Measurements from ENCODE around the gene DMC1.
"Not testable (repeated sequence)": the region's sequence is repeated elsewhere in the genome, so short reads cannot be mapped to it uniquely, and the experiment has no call there.

Gene DMC1

DNA sequence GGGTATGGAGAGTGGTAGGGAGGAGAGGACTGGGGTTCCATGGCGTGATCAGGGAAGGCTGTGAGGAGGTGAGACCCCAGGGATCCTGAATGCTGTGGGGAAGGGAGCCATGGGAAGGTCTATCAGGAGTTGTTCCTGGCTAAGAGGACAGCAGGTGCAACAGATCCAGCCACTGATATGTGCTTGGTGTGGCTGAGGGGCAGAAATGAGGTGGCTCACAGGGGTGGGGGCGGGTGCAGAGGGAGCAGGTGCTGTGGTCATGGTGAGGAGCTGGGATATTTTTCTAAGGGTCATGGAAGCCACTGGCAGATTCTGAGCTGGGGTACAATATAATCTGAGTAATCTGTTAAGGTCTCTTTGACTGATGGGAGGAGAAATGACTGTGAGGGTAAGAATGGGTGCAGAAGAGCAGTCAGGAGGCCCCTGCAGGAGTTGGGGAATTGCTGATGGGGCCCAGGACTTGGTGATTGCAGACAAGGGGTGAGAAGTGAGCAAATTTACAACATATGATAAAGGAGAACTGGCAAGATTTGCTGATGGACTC lies 31.3 kb upstream of the DMC1 start:
- H2BK12ac ChIP-seq (ENCODE audit: low read length), result no peak overlapping the region
- no peak for DNase-seq (ENCODE audit: low spot score)
- H3K27me3 ChIP-seq (ENCODE audit: control insufficient read depth in 3 of 3, insufficient read depth in 3 of 3, low read depth in 1 of 3, low read length in 3 of 3), result no peaks in the 10 kb centered on the region
- WGBS, 2 donors (ENCODE audit: extremely low coverage in 2 of 2, insufficient read length in 2 of 2, insufficient replicate concordance in 1 of 2), result no CpG with 5 or more reads among the region's 2 CpGs
- H2BK15ac ChIP-seq (ENCODE audit: low read length), result no peak overlapping the region
- no peaks in the 10 kb centered on the region for H3K79me1 ChIP-seq (ENCODE audit: low read depth, low read length)
- peaks cover 16 to 32% of the 10 kb centered on the region in 2 donors for H3K36me3 ChIP-seq (replicated peaks in 1 of 2; ENCODE audit: control insufficient read depth in 2 of 2, insufficient read depth in 2 of 2, low read length in 2 of 2)
- H3K4me2 ChIP-seq (ENCODE audit: insufficient read depth, low read length, poor library complexity, severe bottlenecking), result no peak overlapping the region
- no peak overlapping the region for H3K18ac ChIP-seq (ENCODE audit: low read length)
- no peak overlapping the region for H3K9ac ChIP-seq (ENCODE audit: low read depth, low read length, poor library complexity)
- H3K4ac ChIP-seq (ENCODE audit: low read length), result no peak overlapping the region
- H4K8ac ChIP-seq (ENCODE audit: low read depth, low read length), result no peak overlapping the region
- no peaks in the 10 kb centered on the region for H3K9me3 ChIP-seq (replicated peaks in 1 of 2; ENCODE audit: control insufficient read depth in 2 of 2, insufficient read depth in 1 of 2, low read depth in 1 of 2, low read length in 2 of 2)
- H2AFZ ChIP-seq (ENCODE audit: low read length), result no peak overlapping the region
- H3K4me1 ChIP-seq (ENCODE audit: control insufficient read depth in 2 of 2, insufficient read depth in 1 of 2, low read depth in 1 of 2, low read length in 2 of 2), result no peaks in the 10 kb centered on the region
- no peak overlapping the region for H3K27ac ChIP-seq (replicated peaks; ENCODE audit: low read length)
- no peak overlapping the region for H2BK5ac ChIP-seq (ENCODE audit: low read length)
- H2AK5ac ChIP-seq (ENCODE audit: low read depth, low read length), result no peak overlapping the region
- H2BK120ac ChIP-seq (ENCODE audit: low read depth, low read length), result no peak overlapping the region
- H3K23ac ChIP-seq (ENCODE audit: low read depth, low read length, poor library complexity), result no peak overlapping the region
- H3K14ac ChIP-seq (ENCODE audit: low read length), result no peak overlapping the region
- H3K4me3 ChIP-seq (ENCODE audit: low read length in 2 of 2), result no peak overlapping the region
- H4K91ac ChIP-seq (ENCODE audit: low read depth, low read length, poor library complexity), result no peak overlapping the region

DNA sequence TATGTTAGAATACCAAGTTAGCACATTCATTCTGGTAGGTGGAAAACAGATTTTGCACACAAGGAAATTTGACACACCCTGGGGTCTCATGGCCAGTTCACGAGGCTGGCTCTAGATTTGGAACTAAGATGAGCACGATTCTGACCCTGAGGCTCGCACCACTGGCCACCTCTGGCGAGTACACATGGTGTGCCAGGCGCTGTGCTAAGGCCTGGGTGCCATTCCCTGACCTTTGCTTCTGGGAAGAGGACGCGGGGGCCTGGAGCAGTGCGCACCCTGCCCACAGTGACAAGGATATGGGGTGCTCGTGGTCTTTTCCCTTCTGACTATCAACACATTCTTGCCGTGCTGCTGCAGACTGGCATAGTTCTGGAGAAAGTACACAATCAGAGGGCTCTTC lies 29.5 kb upstream of the DMC1 start:
- Histone ChIP-seq H3K23ac (ENCODE audit: low read depth, low read length, poor library complexity) (no peak overlapping the region), H3K27ac (replicated peaks; ENCODE audit: low read length) (no peak overlapping the region), H3K79me1 (ENCODE audit: low read depth, low read length) (no peaks in the 10 kb centered on the region), H3K4me3 (ENCODE audit: low read length in 2 of 2) (no peak overlapping the region), H2BK15ac (ENCODE audit: low read length) (no peak overlapping the region), H2AK5ac (ENCODE audit: low read depth, low read length) (no peak overlapping the region), H2BK5ac (ENCODE audit: low read length) (no peak overlapping the region), H3K27me3 (ENCODE audit: control insufficient read depth in 3 of 3, insufficient read depth in 3 of 3, low read depth in 1 of 3, low read length in 3 of 3) (no peaks in the 10 kb centered on the region), H2BK120ac (ENCODE audit: low read depth, low read length) (no peak overlapping the region), H3K9me3 (replicated peaks in 1 of 2; ENCODE audit: control insufficient read depth in 2 of 2, insufficient read depth in 1 of 2, low read depth in 1 of 2, low read length in 2 of 2) (no peaks in the 10 kb centered on the region), H3K4ac (ENCODE audit: low read length) (no peak overlapping the region), H3K4me1 (ENCODE audit: control insufficient read depth in 2 of 2, insufficient read depth in 1 of 2, low read depth in 1 of 2, low read length in 2 of 2) (no peaks in the 10 kb centered on the region), H3K18ac (ENCODE audit: low read length) (no peak overlapping the region), H3K14ac (ENCODE audit: low read length) (no peak overlapping the region), H3K9ac (ENCODE audit: low read depth, low read length, poor library complexity) (no peak overlapping the region), H4K8ac (ENCODE audit: low read depth, low read length) (no peak overlapping the region), H4K91ac (ENCODE audit: low read depth, low read length, poor library complexity) (no peak overlapping the region), H3K36me3 (replicated peaks in 1 of 2; ENCODE audit: control insufficient read depth in 2 of 2, insufficient read depth in 2 of 2, low read length in 2 of 2) (peaks cover 16 to 34% of the 10 kb centered on the region in 2 donors), H2BK12ac (ENCODE audit: low read length) (no peak overlapping the region), H2AFZ (ENCODE audit: low read length) (no peak overlapping the region), H3K4me2 (ENCODE audit: insufficient read depth, low read length, poor library complexity, severe bottlenecking) (no peak overlapping the region)
- no CpG with 5 or more reads among the region's 10 CpGs for WGBS, 2 donors (ENCODE audit: extremely low coverage in 2 of 2, insufficient read length in 2 of 2, insufficient replicate concordance in 1 of 2)
- no peak for DNase-seq (ENCODE audit: low spot score)

DNA sequence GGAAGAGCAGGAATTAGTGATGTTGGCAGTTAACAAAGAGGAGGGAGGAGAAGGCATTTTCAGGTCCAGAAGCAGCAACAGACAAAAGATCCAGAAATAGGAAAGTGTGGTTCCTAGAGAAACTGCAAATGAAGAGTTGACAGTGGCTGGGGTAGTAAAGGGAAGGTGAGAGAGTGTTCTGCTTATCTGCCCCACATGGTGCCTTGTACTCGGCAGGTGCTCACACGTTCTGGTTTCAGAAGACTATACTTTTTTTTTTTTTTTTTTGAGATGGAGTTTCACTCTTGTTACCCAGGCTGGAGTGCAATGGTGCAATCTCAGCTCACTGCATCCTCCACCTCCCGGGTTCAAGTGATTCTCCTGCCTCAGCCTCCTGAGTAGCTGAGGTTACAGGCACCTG lies 12.9 kb upstream of the DMC1 start:
- DNase-seq (ENCODE audit: low spot score); H4K8ac ChIP-seq (ENCODE audit: low read depth, low read length); H3K23ac ChIP-seq (ENCODE audit: low read depth, low read length, poor library complexity); H3K27ac ChIP-seq (replicated peaks; ENCODE audit: low read length); H2AK5ac ChIP-seq (ENCODE audit: low read depth, low read length); H3K9me3 ChIP-seq (replicated peaks in 1 of 2; ENCODE audit: control insufficient read depth in 2 of 2, insufficient read depth in 1 of 2, low read depth in 1 of 2, low read length in 2 of 2); H2BK120ac ChIP-seq (ENCODE audit: low read depth, low read length); H3K4me2 ChIP-seq (ENCODE audit: insufficient read depth, low read length, poor library complexity, severe bottlenecking); H3K79me1 ChIP-seq (ENCODE audit: low read depth, low read length); H3K4me1 ChIP-seq (ENCODE audit: control insufficient read depth in 2 of 2, insufficient read depth in 1 of 2, low read depth in 1 of 2, low read length in 2 of 2); H2BK12ac ChIP-seq (ENCODE audit: low read length); H2BK15ac ChIP-seq (ENCODE audit: low read length); H3K4me3 ChIP-seq (ENCODE audit: low read length in 2 of 2); H3K9ac ChIP-seq (ENCODE audit: low read depth, low read length, poor library complexity); H2BK5ac ChIP-seq (ENCODE audit: low read length); H3K27me3 ChIP-seq (ENCODE audit: control insufficient read depth in 3 of 3, insufficient read depth in 3 of 3, low read depth in 1 of 3, low read length in 3 of 3); H4K91ac ChIP-seq (ENCODE audit: low read depth, low read length, poor library complexity); H3K18ac ChIP-seq (ENCODE audit: low read length); H3K14ac ChIP-seq (ENCODE audit: low read length); H2AFZ ChIP-seq (ENCODE audit: low read length); H3K4ac ChIP-seq (ENCODE audit: low read length): not testable (repeated sequence)
- H3K36me3 ChIP-seq (replicated peaks in 1 of 2; ENCODE audit: control insufficient read depth in 2 of 2, insufficient read depth in 2 of 2, low read length in 2 of 2), result peaks cover 13 to 29% of the 10 kb centered on the region in 2 donors
- WGBS, 2 donors (ENCODE audit: extremely low coverage in 2 of 2, insufficient read length in 2 of 2, insufficient replicate concordance in 1 of 2), result no CpG with 5 or more reads among the region's 3 CpGs

DNA sequence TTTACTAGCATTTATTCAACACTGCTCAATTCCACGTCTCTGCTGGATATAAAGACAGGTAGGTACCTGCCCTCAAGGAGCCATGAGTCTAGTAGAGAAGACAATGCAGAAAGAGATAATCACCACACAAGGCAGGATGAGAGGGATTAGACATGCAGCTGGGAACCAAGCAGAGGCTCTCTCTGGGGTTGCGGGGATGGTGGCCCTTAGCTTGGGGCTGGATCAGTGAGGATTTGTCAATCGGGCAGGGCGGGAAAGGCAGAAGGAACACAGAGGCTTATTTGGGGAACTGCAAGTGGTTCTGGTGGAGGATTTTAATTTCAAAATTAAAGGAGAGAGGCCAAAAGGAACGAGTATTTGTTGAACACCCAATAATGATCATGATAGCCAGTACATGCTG lies 8.5 kb upstream of the DMC1 start:
- Histone ChIP-seq H3K27ac (replicated peaks; ENCODE audit: low read length) (no peak overlapping the region), H3K79me1 (ENCODE audit: low read depth, low read length) (no peaks in the 10 kb centered on the region), H3K14ac (ENCODE audit: low read length) (no peak overlapping the region), H2AFZ (ENCODE audit: low read length) (no peak overlapping the region), H3K27me3 (ENCODE audit: control insufficient read depth in 3 of 3, insufficient read depth in 3 of 3, low read depth in 1 of 3, low read length in 3 of 3) (no peaks in the 10 kb centered on the region), H2BK5ac (ENCODE audit: low read length) (no peak overlapping the region), H3K4ac (ENCODE audit: low read length) (no peak overlapping the region), H4K91ac (ENCODE audit: low read depth, low read length, poor library complexity) (no peak overlapping the region), H3K9me3 (replicated peaks in 1 of 2; ENCODE audit: control insufficient read depth in 2 of 2, insufficient read depth in 1 of 2, low read depth in 1 of 2, low read length in 2 of 2) (no peaks in the 10 kb centered on the region), H2BK12ac (ENCODE audit: low read length) (no peak overlapping the region), H3K4me1 (ENCODE audit: control insufficient read depth in 2 of 2, insufficient read depth in 1 of 2, low read depth in 1 of 2, low read length in 2 of 2) (no peaks in the 10 kb centered on the region), H2BK120ac (ENCODE audit: low read depth, low read length) (no peak overlapping the region), H3K23ac (ENCODE audit: low read depth, low read length, poor library complexity) (no peak overlapping the region), H3K18ac (ENCODE audit: low read length) (no peak overlapping the region), H2AK5ac (ENCODE audit: low read depth, low read length) (no peak overlapping the region), H4K8ac (ENCODE audit: low read depth, low read length) (no peak overlapping the region), H3K4me2 (ENCODE audit: insufficient read depth, low read length, poor library complexity, severe bottlenecking) (no peak overlapping the region), H3K36me3 (replicated peaks in 1 of 2; ENCODE audit: control insufficient read depth in 2 of 2, insufficient read depth in 2 of 2, low read length in 2 of 2) (no peaks in the 10 kb centered on the region), H3K4me3 (ENCODE audit: low read length in 2 of 2) (no peak overlapping the region), H2BK15ac (ENCODE audit: low read length) (no peak overlapping the region), H3K9ac (ENCODE audit: low read depth, low read length, poor library complexity) (no peak overlapping the region)
- no peak for DNase-seq (ENCODE audit: low spot score)
- no CpG with 5 or more reads among the region's 5 CpGs for WGBS, 2 donors (ENCODE audit: extremely low coverage in 2 of 2, insufficient read length in 2 of 2, insufficient replicate concordance in 1 of 2)
